ENCODE data around the gene MAPK8IP3.
A peak's percentile ranks its signal among the peaks of the same experiment; 100 is the strongest.

The MAPK8IP3 gene

DNA sequence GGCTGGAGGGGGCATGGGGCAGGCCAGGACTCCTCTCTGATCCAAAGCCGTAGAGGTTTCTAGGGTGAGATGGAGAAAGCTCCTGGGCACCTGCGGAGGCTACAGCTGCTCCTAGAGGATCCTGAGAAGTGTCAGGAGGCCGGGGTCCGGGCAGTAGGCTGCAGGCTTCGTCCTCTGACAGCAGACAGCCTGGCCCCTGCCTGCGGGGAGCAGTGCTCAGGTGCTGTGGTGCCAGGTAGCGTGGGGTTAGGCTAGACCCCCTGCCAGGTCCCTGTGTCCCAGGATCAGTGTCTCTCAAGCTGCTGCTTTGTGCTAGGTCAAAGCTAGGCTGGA lies 68.4 kb downstream of the MAPK8IP3 start:
- no peak for DNase-seq (ENCODE audit: low read depth)

GRCh38 chr16:1775006-1775845 lies 69.2 kb downstream of the MAPK8IP3 start:
- DNase-seq (ENCODE audit: low read depth), result no peak

GRCh38 chr16:1775846-1776671 lies 70.1 kb downstream of the MAPK8IP3 start:
- no peak for DNase-seq (ENCODE audit: low read depth)

DNA sequence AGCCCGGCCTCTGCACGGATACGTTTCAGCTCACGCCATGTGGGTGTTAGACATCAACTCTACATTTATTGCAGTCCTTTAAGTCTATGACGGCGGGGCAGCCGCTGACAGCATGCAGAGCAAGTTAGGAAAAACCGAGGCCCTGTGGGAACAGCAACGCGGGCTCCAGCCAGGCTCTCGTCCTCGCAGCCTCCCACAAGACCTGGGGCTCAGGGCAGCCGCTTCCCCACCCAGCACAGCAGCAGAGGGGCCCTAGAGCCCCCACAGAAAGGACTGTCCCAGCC lies 70.6 kb downstream of the MAPK8IP3 start:
- no peak for DNase-seq (ENCODE audit: low read depth)

DNA sequence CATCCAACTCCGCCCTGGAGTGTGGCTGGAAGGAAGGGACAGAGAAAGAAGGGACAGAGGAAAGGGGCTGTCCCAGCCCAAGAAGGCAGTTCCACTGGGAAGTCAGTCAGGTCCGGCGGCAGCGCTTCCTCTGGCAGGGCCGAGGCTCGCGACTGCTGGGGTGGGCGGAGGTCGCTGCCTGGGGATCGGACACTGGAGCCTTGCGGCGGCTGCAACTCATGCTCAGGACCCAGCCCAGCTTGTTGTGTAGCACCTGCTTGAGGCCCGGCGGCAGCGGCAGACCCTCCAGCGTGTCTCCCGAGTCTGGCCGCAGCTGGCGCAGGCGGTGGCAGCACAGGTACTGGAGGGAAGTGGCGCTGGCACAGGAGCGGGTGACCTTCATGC lies 71.0 kb downstream of the MAPK8IP3 start:
- no peak for DNase-seq (ENCODE audit: low read depth)

DNA sequence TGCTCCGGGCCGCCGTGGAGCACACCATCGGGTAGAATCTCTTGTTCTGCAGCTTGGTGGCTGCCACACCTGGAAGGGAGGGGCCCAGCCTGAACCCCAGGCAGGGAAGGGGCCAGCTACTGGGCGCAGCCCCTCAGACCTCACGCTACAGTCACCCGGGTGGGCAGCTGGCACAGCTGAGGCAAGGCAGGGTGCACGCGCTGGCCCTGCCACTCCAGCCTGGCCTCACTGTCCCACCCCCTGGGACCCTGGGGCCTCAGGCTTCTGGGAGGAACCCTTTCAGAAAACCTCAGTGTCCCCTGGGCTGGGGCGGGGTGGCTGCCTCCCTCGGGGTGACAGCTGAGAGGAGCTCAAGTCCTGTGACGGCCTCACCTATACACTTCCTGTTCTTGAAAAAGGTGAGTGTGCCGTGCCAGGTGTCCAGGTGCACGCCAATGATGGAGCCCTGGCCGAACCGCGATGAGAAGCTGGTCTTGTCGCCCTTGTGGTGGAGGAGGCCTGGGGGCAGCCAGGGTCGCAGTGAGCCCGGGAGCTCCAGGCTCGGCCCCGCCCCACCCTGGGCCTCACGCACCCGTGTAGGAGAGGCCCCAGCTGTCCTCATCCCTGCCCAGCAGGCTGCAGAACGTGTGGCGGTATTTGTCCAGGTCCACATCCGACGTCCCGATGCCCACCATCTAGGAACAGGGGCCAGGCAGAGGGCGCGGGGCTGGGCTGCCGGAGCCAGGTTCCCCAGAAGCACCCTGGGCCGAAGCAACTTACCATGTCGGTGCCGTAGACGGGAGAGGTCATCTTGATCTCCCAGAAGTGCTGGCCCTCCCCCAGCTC lies 71.6 kb downstream of the MAPK8IP3 start:
- no peak for DNase-seq (ENCODE audit: low read depth)

- DNase-seq (ENCODE audit: low read depth), result no peak
Observed at GRCh38 chr16:1778200-1779179, 72.5 kb downstream of the MAPK8IP3 start.

GRCh38 chr16:1779234-1779701 lies 73.3 kb downstream of the MAPK8IP3 start:
- DNase-seq (ENCODE audit: low read depth), result no peak

DNA sequence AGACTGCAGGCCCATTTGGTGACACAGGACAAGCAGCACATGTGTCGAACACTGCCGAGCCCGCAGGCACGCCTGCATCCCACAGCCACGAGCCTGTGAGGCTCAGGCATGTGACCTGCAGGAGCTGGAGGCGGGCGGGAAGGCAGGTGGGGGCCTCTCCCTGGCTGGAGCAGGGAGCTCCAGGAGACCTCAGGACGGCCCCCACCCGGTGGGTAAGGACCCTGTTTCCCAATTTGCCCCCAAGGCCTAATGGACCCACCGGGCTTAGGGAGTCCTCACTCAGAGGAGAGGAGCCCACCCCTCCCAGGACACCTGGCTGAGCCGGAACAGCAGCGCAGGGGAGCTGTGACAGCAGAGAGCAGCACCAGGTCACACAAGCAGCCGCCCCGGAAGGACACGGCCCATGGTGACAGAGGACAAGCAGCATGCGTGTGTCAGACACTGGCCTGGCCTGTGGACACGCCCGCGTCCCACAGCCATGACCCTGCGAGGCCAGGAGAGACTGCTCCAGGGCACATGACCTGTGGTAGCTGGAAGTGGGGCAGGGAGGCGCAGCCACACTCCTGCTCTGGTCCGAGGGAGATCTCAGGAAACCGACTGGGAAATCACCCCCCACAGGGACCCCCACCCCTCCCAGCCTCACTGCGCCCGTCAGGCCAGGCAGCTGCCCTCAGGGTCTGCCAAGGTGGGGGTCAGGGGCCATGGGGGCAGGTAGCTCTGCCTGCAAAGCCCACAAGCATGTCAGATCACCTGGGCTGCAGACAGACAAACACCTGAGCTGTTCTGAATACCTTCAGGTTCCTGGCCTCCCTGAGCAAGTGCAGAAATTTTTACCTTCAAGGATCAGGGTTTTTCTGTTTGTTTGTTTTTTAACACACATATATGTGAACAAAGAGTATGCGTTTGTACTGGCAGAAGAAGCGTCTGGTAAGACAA lies 74.0 kb downstream of the MAPK8IP3 start:
- DNase-seq (ENCODE audit: low read depth), result no peak

GRCh38 chr16:1780677-1781072 lies 74.7 kb downstream of the MAPK8IP3 start:
- DNase-seq (ENCODE audit: low read depth), result no peak

GRCh38 chr16:1781254-1781653 lies 75.3 kb downstream of the MAPK8IP3 start:
- no peak for DNase-seq (ENCODE audit: low read depth)

- no peak for DNase-seq (ENCODE audit: low read depth)
Observed at GRCh38 chr16:1781758-1782407, 75.9 kb downstream of the MAPK8IP3 start.

GRCh38 chr16:1782408-1783264 lies 76.6 kb downstream of the MAPK8IP3 start, which contains the start of the genes NUBP2 and SPSB3:
Gene NUBP2 (plus strand): TSS chr16:1782960. CDS start chr16:1783021, 61 bp downstream.
Gene SPSB3 (minus strand): TSS chr16:1782571. CDS start chr16:1781483, 1,088 bp downstream.
- DNase-seq (ENCODE audit: low read depth), result peak; percentile 98

DNA sequence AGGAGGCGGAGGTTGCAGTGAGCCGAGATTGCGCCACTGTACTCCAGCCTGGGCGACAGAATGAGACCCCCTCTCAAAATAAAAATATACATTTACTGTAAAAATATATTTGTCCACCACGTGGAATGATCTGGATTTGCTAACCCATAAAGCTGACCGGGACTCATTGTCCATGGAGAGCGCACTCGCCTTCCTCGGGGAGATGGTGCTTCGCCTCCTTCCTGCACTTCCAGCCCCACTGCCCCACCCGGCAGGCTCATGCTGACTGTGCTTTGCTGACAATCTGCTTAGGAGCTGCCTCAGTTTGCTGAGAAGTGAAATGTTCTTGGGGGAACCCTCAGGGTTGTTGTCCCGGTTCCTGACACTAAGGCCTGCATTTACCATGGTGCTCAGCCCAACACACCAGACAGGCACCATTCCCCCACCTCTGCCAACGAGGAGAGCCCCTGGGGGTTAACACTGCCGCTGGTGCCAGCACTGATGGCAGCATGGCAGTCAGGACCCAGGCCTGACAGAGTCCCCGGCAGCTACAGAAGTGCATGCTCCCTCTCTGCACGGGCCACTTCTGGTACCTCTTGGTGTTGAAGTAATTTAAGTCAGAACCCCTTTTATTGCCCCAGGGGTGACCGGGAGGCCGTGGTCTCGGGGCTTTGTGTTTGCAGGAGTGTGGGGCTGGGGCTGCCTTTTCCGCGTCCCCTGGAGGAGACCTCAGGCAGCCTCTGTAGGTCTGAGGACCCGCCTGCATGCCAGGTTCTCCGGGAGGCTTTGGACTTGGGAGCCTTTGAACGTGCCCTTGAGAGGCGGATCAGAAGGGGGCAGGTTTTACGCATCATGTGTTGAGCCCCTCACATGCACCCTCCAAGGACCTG lies 79.2 kb downstream of the MAPK8IP3 start:
- DNase-seq (ENCODE audit: low read depth), result no peak

GRCh38 chr16:1785846-1786170 lies 79.8 kb downstream of the MAPK8IP3 start:
- DNase-seq (ENCODE audit: low read depth), result no peak

DNA sequence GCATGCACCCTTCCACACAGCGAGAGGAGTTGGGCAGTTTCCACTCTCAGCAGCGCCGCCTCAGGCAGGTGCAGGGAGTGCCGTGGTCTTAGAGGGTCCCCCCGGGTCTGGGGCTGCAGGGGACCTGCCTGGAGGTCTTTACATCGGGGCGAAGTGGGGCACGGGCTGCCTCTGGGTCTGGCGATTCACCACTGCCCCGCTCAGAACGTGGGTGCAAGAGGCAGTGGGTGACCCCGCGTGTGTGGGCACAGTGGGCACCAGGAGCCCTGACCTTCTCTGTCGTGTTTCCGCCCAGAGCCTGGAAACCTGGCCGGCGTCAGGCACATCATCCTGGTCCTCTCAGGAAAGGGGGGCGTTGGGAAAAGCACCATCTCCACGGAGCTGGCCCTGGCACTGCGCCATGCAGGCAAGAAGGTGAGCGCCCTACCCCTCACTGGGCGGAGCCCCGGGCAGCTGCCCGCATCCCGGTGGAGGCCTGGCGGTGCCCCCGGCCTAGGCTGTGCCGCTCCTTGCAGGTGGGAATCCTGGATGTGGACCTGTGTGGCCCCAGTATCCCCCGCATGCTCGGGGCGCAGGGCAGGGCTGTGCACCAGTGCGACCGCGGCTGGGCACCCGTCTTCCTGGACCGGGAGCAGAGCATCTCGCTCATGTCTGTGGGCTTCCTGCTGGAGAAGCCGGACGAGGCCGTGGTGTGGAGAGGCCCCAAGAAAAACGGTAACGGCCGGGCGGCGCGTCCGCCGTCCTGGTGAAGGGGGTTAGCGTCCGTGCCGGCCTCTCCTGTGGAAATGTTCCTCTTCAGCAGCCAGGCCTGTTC lies 80.5 kb downstream of the MAPK8IP3 start:
- no peak for DNase-seq (ENCODE audit: low read depth)

DNA sequence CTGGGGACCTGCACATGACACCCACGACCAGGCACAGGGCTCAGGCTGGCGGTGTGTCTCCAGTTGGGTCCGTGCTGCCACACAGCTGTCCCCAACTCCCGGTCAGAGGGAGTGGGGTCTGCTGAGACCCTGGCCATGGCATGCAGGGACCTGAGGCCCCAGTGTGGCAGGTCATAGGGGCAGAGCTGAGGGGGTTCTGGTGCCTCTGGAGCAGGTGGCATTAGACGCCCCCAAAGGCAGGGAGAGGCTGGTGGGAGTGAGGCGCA lies 81.0 kb downstream of the MAPK8IP3 start:
- no peak for DNase-seq (ENCODE audit: low read depth)

Measured in stimulated activated CD8-positive, alpha-beta memory T cell treated with anti-CD3 and anti-CD28 coated beads, Interleukin-12 subunit alpha, Interleukin-12 subunit beta, amount 100 ng/mL, for 1 hour (primary cell).